OCI-LY3 (cell line): ENCODE data around the gene CNGB1.

Source experiments
- CTCF ChIP-seq: fragments of 200-600, 300-600 bp; sonication (generic); IDR thresholded peaks from 2 replicates; pipeline ENCODE4 v1.5.1; 2014; ENCODE audit warnings: antibody characterized with exemption, low read length, low read depth
- EZH2phosphoT487 ChIP-seq: fragments of 200-600 bp; shearing (Covaris generic); IDR thresholded peaks from 2 replicates; pipeline ENCODE4 v1.6.1; 2018; ENCODE audit warnings: antibody characterized with exemption, mixed run types, low read depth

- no peak for TF ChIP-seq CTCF
- TF ChIP-seq EZH2phosphoT487: no peak
Measured at GRCh38 chr16:57930533-57930932, 40.4 kb downstream of the CNGB1 start.
